ENCODE results near the gene RHBDD3.
"Not testable (repeated sequence)": the region's sequence is repeated elsewhere in the genome, so short reads cannot be mapped to it uniquely, and the experiment has no call there.

RHBDD3 gene

DNA sequence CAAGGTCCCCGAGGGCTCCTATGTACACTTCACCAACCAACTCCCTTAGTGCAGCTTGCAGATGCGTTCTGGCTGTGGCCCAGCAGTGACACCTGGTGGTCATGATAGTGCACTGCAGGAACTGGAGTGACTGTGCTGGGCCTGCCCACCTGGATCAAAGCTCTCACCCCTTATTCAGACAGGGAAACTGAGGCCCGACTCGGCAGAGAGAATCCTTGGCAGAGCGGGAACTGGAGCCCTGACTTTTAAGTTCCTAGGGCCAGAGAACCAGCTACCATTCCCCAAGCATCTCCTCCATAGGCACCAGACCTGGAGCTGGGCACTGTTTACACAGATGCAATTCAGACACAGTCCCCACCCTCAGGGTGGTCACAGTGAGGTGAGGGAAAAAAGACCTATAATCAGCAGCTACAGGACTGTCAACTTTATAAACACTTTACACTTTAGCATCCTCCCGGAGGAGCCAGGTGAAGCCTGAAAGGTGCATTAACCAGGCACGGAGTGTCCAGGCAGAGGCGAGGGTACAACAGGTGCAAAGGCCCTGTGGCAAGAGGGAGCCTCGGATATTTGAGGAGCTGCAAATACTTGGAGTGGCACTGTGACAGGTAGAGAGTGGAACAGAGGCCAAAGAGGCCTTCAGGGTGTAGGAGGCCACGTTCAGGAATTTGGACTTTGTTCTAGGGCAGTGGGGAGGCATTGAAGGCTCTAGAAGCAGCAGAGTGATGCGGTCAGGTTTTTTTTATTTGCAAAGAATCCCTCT lies 22.0 kb downstream of the RHBDD3 start:
- no peak for DNase-seq

DNA sequence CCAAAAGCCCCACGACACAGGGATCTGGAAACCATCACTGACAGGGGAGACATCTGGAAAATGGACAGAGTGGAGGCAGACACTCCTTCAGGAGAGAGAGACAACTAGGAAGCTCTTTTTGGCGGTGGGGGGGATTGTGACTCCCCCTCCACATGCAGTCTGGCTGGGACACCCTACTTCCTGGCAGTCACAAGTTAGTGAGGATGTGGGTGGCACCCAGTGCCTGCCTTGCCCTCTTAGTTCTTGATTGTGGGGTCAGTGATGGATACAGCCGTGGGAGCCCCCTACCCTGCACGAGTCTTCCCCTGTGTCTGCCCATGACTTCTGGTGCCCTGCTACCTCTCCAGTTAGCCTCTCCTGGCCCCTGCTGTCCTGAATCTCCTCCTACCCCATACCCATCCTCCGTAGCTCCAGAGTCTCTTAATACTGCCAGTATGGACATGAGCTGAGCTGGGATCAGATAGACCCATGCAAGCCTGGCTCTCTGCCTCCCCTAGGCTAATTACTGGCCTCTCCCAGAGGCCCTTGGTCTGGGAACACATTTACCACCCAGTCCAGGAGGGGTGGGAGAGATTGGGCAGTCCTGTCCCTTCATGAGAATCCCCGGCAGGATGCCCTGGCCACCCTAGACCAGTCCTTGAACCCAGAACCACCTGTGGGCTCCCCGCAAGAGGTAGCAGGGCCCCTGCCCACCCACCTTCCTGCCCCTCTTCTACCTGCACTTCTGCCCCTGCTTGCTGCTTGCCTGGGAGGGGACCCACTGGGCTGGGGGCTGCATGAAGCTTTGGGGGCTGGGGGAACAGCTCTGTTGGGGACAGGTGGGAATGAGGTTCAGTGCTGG lies 22.8 kb downstream of the RHBDD3 start:
- no peak for DNase-seq

DNA sequence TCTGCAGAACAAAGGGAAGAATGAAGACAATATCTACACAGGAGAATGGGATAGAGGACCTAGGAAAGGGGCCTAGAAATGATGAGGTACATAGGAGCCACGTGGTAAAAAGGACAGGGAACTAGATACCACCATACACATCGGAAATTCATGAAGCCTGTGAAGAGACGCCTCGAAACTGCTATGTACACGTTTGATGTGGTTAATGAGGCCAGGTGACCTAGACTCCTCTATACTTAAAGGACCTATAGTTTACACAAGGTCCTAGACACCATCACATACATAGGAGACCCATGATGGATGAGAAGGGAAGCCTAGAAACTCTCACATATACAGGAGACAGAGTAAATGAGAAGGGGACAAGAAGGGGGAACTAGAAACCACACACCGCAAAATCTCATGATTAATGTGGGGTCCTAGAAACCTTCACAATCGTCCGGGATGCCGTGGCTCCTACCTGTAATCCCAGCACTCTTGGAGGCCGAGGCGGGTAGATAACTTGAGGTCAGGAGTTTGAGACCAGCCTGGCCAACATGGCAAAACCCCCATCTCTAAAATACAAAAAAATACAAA lies 23.8 kb downstream of the RHBDD3 start:
- no peak for DNase-seq

DNA sequence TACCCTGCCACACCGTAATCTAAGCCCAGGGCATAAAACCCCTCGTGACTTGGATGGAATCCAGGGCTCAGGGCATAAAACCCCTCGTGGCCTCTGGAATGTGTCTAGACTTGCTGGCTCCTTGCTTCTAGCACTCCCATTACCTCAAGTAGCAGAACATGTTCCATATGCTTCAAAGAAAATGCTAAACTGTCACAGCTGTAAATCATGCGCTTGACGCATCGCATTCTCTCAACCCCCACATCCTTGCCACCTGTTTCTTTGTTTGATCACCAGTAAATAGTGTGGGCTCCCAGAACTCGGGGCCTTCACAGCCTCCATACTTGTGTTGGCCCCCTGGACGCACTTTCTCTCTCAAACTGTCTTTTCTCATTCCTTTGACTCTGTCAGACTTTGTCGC lies 27.3 kb downstream of the RHBDD3 start:
- not testable (repeated sequence) for DNase-seq

DNA sequence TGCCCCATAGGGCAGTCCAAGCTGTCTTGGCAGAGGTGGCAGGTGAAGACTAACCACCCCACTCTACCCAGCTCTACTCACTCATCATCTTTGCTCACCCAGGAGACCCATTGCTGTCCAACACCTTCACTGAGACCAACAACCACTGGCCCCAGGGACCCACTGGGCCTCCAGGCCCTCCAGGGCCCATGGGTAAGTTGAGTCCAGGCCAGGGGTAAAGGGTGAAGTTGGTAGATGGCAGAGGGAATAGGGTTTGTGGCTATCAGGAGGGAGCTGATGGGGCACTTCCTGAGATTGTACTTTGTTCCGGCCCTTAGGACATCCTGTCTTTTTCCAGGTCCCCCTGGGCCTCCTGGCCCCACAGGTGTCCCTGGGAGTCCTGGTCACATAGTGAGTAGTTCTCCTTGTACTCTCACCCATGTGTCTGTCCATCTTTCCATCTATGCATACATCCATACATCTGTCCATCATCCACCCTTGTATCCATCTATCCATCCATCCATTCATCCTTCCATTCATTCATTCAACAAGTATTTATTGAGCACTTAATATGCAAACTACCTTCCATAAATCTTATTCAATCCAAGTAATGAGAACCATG lies 34.4 kb downstream of the RHBDD3 start:
- no peak for DNase-seq

DNA sequence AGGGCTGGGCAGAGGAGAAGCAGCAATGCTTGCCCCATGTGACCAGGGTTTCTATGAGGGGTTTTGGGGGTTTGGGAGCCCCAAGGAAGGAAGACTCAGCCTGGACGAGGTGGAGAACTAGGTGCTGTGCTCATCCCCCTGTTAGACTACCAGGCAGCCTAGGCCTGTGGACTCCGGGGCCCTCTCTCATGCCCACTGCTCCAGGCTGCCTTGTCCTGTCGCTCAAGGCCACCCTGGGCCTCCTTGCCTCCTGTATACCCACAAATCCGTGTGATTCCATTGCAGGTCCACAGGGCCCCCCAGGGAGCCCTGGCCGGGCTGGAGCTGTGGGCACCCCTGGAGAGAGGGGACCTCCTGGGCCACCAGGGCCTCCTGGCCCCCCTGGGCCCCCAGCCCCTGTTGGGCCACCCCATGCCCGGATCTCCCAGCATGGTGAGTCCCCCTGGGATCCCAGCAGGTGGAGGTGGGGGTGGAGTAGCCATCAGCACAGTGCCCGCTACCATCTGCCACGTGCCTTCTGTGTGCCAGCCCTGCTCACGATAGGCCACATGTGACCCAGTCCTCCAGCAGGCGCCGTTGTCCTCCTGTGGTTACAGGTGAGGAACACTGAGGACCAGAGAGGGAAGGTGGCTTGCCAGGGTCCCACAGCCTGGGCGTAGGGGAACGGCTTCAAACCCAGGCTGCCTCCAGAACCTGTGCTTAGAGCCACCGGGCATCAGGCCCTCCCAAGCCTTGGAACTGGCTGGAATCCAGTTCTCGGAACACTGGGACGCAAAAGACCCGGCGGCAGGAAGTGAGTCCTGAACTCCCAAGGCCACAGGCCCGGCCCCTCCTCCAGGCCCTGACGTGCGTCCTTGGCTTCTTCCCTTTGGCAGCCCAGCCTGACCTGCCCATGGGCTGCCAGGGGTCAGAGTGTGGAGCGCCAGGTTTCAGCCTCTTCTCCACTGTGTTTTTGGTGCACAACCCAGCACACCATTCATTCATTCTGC lies 35.5 kb downstream of the RHBDD3 start:
- DNase-seq, result no peak

DNA sequence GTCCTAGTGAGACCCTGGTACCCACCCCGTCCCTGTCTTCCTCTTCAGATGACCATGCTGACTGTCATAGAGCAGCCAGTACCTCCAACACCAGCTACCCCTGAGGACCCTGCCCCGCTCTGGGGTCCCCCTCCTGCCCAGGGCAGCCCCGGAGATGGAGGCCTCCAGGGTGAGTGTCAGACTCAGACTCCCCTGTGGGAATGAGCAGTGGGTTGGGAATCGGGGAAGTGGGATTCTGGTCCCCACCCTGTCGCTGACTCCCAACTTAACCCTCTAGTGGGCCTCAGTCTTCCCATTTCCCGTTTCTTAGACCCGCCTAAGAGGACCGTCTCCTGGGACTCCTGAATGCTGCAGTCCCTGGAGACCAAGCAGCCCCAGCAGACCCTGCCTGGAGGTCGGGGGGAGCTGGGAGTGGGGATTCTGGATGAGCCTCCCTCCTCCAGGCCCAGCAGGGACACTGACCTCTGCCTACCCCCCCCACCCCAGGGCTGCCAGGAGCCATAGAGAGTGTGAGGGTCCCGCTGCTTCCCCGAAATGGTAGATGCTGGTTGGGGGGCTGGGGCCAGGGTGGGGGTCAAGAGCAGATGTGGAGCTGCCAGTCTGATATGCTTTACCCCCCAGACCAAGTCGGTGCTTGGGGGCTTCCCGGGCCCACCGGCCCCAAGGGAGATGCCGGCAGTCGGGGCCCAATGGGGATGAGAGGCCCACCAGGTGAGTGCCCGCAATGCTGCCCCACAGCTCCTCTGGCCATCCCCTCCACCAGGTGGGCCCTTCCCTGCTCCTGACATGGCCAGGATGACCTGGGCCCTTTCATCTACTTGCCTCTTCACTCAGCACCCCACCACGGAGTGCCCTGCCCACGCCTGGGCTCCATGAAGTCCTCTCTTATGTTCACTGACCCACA lies 36.6 kb downstream of the RHBDD3 start:
- no peak for DNase-seq

DNA sequence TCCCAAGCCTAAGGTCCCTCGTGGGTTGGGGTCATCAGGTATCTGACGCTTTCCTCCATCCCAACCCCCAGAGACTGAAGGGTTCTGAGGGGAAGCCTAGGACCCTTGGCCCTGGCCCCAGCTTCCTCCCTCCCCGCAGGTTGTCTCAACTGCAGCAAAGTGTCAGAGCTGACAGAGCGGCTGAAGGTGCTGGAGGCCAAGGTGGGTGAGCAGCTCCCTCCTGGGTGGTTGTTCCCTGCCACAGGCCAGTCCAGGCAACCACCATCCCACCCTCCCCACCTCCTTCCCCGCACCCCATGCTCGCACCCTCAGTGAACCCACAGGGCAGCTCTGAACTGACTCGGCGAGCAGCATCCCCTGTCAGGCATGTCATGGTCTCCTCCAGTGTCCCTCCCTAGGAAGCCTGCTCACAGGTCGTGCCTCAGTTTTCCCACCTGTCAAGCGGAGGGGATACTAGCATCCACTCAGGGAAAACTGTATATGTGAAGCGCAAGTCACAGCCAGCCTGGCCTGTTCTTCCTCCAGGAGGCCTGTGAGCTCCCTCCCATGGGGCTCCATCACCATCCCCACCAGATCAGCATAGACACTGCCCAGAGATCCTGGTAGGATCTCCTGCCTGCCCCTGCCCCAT lies 41.3 kb downstream of the RHBDD3 start:
- no peak for DNase-seq

DNA sequence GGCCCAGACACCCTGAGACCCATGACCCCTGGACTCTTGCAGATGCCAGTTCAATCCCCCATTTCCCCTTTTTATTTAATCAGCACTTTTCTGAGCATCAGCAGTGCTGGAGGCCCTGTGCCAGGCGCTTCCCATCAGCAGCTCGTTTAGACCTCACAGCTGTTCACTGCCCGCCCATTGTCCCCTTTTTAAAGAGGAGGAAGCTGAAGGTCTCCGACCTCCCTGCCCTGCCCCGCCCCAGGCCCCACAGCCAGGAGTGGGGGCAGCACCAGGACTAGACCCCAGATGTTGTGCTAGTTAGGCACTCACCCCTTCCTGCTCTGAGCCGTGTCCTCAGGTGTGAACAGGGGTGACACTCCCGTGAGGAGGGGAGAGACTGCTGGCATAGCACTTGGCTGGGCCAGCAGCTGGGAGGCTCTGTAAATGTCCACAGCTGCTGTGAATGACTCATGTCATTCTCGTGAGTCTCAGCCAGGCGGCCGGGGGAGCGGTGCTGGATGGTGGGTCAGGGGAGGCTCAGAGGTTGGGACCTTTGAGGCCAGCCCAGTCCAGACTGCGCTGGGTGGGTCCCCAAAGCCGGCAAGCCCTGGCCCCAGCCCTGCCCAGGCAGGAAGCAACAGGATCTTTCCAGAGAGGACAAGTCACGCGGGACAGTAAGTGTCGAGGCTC lies 42.2 kb downstream of the RHBDD3 start:
- no peak for DNase-seq

DNA sequence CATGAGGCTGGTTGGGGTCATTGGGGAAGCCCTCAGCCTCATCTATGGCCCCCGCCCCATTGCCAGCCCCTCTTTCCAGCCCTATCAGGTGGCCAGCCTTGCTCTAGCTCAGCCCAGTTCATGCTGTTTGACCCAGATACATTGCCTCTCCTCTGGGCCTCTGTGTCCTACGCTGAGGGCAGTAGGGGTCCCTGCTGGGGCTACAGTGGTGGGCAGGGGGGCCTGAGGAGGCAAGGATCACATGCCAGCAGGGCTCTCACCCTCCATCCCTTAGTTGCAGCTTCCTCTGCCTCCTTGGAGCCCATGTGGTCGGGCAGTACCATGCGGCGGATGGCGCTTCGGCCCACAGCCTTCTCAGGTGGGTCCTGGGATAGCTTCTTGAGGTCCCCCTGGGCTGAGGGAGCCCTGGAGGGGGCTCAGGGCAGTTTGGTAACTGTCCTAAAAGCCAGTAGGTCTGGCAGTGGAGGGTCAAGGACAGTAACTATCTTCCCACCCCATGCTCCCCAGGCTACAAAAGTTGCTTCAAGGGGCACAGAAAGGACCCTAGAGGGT lies 42.8 kb downstream of the RHBDD3 start:
- no peak for DNase-seq

DNA sequence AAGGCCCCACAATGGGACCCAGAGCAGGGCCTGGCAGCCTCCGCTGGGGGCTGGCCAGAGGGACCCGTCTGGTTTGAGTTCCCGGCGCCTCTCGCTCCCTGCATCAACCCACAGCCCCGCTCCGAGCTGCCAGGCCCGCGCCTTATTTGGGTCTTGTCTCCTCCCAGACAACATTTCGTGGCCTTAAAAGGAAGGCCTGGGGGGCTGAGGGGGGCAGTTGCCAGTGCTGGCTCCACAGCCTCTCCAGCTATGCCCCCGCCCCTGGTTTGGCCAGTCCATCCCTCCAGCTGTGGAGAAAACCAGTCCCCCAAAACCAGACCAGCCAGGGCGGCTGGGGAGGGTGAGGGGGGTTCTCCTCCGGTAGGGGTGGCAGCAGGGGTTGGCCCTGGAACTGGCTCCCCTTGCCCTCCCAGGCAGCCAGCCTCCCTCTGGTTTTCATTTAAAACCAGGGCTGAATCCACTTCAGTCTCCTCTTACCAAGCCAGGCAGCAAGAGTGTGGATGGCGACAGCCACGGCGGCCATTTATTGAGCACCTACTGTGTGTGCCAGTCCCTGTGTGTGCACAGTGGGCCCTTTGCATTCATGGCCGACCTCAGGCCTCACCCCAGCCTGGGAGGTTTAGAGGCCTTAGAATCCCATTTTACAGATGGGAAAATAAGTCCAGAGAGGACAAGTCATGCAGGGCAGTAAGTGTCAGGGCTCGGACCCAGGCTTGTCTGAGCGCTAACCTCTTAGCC lies 43.5 kb downstream of the RHBDD3 start:
- DNase-seq, result no peak

DNA sequence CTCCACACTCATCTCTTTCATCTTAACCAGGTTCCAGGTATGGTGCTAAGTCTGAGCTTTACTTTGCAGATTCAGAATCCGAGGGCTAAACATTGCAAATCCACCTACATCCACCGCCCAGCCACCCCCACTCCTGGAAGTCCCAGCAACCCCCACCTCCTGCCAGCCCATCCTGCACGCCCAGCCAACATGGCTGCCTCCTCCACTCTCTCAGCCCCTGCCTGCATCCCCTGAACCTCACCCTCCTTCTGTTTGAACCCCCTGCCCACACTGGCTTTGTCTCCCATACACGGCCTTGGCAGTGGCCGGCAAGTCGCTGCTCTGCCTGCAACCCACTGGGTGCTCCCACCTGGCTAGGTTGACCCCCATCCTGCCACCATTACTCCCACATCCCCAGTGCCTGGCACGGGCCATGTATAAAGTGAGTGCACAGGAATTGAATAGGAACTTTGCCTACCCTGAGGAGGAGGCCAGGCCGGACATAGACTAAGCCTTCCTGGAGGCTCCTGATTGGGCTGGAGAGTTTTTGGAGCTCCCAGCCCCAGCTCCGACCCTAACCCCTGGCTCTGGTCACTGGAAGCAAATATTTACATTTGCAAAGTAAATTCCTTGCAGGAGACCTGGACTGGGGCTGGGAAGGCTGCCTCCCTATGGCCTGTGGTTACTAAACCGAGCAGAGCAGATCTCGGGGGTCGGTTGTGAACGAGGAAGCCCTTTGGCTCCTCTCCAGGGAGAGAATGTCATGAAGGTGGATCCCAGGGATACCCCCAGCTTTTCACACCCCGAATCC lies 47.7 kb downstream of the RHBDD3 start:
- no peak for DNase-seq

DNA sequence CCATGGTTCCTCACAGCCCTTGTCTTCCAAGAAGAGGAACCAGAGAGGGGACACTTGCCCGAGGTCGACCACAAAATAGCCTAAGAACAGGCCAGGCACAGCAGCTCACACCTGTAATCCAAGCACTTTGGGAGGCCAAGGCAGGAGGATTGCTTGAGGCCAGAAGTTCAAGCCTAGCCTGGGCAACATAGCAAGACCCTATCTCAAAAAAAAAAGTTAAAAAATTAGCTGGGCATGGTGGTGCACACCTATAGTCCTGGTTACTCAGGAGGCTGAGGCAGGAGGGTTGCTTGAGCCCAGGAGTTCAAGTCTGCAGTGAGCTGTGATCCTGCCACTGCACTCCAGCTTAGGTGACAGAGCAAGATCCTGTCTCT lies 48.4 kb downstream of the RHBDD3 start:
- not testable (repeated sequence) for DNase-seq

DNA sequence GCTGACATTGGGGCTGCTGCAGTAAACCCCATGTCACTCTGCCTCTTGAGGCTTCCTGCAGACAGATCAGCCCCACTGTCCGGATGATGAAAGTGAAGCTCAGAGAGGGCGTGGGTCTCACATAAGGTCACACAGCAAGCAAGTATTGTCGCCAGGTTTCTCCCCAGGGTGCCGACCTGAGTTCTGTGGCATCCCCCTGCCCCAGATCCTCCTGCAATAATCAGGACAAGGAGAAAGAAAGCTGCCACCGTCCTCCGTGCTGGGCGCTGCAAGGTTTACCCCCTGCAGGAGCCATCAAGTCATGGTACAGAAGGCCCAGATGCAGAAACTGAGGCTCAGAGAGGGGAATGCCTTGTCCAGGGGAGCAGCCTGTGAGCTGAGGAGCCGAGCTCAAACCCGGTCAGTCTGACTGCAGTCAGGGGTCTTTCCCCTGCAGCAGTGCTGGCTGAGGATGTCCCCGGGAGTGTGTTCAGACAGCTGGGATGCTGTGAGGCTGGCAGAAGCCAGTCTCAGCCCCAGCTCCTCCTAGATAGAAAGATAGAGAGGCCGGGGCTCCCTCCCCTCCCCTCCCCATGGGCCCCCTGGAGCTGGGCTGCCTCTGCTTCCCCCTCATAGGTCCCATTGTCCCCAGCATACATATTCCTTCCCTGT lies 48.9 kb downstream of the RHBDD3 start:
- no peak for DNase-seq

DNA sequence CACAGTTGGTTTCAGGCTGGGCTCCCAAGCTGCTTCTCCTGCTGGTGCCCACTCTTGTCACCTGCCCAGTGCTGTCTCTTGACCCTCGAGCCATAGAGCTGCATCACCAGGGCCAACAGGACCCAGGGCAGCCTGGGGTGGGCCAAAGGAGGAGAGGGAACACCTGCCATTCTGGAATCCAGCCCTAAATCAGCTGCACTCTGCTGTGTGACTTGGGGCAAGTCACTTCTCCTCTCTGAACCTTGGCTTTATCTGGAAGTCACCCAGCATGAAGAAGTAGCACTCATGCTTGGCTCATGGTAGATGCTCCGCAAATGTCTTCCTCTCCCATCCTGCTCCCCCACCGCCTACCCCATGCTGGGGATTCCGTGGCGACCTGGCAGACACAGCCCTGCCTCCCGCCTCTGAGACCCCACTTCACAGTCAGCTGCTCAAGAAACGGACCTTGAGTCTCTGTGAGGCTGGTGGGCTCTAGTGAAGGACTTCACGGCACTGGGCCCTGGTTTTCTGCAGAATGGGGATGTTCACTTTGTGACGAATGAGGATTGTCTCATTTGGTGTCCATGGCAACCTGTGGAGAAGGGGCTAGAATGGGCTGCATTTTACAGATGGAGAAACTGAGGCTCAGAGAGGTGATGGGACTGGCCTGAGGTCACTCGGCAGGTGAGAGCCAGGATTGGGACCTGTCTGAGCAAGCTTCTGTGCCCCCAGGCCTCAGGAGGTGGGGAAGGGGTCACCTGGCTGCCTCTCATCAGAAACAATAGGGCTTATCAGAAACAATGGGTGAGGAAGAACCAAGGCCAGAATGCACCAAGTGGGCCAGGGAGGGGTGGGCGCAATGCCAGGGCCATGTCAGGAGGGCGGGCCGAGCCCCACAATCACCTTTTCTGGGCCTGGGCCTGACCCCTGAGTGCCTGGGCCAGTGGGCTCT lies 49.7 kb downstream of the RHBDD3 start:
- DNase-seq, result no peak

DNA sequence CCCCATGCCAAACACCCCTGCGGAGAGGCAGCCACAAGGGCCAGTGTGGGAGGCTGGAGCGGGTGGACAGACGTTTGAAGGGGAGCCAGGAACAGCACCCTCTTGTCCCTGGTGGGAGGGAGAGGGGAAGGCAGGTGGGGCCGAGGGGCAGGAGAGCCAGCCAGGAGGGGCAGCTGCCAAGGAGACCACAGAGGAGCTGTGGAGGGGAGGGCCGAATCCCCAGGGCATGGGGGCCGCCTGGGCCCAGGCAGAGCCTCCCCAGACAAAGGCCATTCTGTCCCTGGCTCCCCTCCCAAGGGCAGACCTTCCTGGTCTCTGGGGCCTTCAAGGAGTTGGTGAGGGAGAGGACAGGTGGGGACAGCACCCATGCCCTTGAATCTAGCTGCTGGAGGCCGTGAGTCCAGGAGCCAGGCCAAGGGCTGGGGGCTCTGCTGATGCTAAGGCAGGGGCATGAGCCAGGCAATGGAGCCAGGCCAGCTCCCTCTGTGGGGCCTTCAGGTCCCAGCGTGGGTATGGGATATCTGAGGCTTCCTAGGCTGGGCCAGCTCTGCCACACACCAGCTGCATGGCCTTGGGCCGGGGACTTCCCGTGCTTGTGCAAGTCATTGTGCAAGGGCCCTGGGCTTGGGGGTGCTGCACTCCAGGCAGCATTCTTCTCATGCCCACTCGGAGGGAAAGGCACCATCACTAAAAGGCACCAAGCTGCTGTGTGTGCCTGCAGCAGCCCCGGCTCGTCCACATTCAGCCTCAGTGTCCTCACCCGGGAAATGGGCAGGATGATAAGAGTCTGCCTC lies 50.7 kb downstream of the RHBDD3 start:
- DNase-seq, result no peak

Measured in NCI-H187 (cell line).